ENCODE measurements around the gene KRT2.

DNA sequence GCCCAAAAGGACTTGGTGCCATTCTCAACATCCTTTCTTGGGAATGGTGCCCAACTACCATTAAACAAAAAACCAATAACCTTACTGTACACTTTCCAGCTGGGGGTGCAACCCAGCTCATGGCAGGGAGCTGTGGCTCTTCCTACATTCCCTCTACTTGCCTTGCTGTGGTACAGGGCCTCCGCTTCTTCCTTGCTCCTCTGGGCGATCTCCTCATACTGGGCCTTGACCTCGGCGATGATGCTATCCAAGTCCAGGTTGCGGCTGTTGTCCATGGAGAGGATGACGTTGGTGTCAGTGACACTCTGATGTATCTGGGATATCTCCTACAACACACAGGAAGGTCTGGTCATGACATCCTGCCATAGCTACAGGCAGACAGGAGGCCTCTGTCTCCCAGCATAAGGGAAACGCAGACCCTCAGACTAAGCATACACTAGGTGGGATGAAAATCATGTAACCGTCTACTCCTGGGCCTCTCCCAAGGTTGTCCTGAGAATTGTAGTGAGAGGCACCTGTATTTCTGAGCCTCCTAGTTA, 3.9 kb downstream of the KRT2 start:
- TF ChIP-seq POLR2A (IDR thresholded peaks at IDR 0.05), result no peak
- TF ChIP-seq, protein P1, sequence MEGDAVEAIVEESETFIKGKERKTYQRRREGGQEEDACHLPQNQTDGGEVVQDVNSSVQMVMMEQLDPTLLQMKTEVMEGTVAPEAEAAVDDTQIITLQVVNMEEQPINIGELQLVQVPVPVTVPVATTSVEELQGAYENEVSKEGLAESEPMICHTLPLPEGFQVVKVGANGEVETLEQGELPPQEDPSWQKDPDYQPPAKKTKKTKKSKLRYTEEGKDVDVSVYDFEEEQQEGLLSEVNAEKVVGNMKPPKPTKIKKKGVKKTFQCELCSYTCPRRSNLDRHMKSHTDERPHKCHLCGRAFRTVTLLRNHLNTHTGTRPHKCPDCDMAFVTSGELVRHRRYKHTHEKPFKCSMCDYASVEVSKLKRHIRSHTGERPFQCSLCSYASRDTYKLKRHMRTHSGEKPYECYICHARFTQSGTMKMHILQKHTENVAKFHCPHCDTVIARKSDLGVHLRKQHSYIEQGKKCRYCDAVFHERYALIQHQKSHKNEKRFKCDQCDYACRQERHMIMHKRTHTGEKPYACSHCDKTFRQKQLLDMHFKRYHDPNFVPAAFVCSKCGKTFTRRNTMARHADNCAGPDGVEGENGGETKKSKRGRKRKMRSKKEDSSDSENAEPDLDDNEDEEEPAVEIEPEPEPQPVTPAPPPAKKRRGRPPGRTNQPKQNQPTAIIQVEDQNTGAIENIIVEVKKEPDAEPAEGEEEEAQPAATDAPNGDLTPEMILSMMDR (IDR thresholded peaks at IDR 0.05), result no peak

All from adrenal gland (tissue), 5 donors.